Retinal pigment epithelial cell (primary cell): ENCODE measurements around the gene HSBP1L1.
A peak's percentile ranks its signal among the peaks of the same experiment; 100 is the strongest.
"Not testable (repeated sequence)": the region's sequence is repeated elsewhere in the genome, so short reads cannot be mapped to it uniquely, and the experiment has no call there.

Source experiments
- DNase-seq: peaks from one replicate; pipeline ENCODE4 v3.0.0-alpha.2; 2010; ENCODE audit warnings: low read depth
- H3K4me3 ChIP-seq: 2 replicates; pipeline ENCODE4 v1.5.1; 2011; ENCODE audit warnings: mild to moderate bottlenecking, low read length, control low read depth, moderate library complexity
- CTCF ChIP-seq: conservative IDR thresholded peaks from 2 replicates; pipeline ENCODE4 v1.5.1; 2011; ENCODE audit warnings: low read depth, low read length, control low read depth, inconsistent platforms

Gene HSBP1L1

GRCh38 chr18:79988451-79989194 lies 24.2 kb downstream of the HSBP1L1 start, which contains the start of gene TXNL4A:
Gene TXNL4A, minus strand, starts transcription at chr18:79988563. Its CDS starts 171 bp downstream, at chr18:79988392.
- H3K4me3 ChIP-seq, result peak within 1 kb of the TSS; percentile 86
- peak; percentile 64 for DNase-seq
- no peak for TF ChIP-seq CTCF

- DNase-seq, result no peak
- no peak for TF ChIP-seq CTCF
- H3K4me3 ChIP-seq, result peak overlapping the region; percentile 86
Measured at GRCh38 chr18:79989195-79989497, 24.7 kb downstream of the HSBP1L1 start.

- no peak for TF ChIP-seq CTCF
- no peak for DNase-seq
- no peak overlapping the region for H3K4me3 ChIP-seq
Measured at GRCh38 chr18:79991494-79991893, 27.1 kb downstream of the HSBP1L1 start.

GRCh38 chr18:79999701-80000100 lies 35.3 kb downstream of the HSBP1L1 start:
- not testable (repeated sequence) for DNase-seq

GRCh38 chr18:80000877-80001276 lies 36.4 kb downstream of the HSBP1L1 start:
- no peak overlapping the region for H3K4me3 ChIP-seq
- DNase-seq, result no peak
- no peak for TF ChIP-seq CTCF

More at GRCh38 chr18:79999701-80000100, 35.3 kb downstream of the HSBP1L1 start:
- not testable (repeated sequence) for H3K4me3 ChIP-seq

GRCh38 chr18:80002468-80002867 lies 38.0 kb downstream of the HSBP1L1 start:
- no peak for TF ChIP-seq CTCF
- no peak for DNase-seq
- no peak overlapping the region for H3K4me3 ChIP-seq

- DNase-seq, result no peak
- no peak overlapping the region for H3K4me3 ChIP-seq
- no peak for TF ChIP-seq CTCF
Measured at GRCh38 chr18:80004600-80005342, 40.3 kb downstream of the HSBP1L1 start.
